Measurements from ENCODE around the gene DCAF15. TPM values are rescaled to one million over a fixed set of nuclear protein-coding genes. Genes with fewer than 3 reads are reported as not detected.
A peak's percentile ranks its signal among the peaks of the same experiment; 100 is the strongest.

Gene DCAF15
- total RNA-seq, 1 experiment from 2014 or later, result 43.0 TPM

DNA sequence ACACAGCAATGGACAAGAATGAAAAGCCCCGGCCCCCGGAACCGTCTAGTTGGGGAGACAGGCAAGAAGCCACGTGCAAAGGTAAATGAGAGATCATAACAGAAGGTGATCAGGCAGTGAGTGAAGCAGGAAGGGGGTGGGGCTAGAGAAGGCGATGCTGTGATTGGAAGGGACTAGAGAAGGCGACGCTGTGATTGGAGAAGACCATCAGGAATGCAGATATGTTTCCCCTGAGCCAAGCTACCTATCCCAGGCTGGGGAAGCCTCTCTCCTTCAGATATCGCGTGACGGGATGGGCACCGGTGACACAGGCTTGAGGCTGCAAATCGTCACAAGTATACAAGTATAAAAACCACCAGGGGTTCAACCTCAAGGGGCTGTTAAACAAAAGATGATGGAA, 21.8 kb downstream of the DCAF15 start:
- POLR2A ChIA-PET, result interaction anchor here (0.8 kb wide), 1 partner anchor 32 kb away, joined by 3 read pairs; the partner anchor contains the start of gene RFX1
- no peaks in the 10 kb centered on the region for H3K27me3 ChIP-seq (replicated peaks; ENCODE audit: control insufficient read depth, insufficient read depth, low read length)
- intact Hi-C loops (cut with micrococcal nuclease; ENCODE audit: unreplicated experiment), result loop anchor here (1.0 to 10.0 kb wide), 2 partner anchors 94 to 101 kb away; partner anchors contain the start of gene MISP3
- Mint-ChIP-seq H3K4me1 (ENCODE audit: low read depth, unreplicated experiment) (peaks cover 10% of the 10 kb centered on the region), H3K27me3 (ENCODE audit: insufficient read depth, unreplicated experiment) (no peaks in the 10 kb centered on the region), H3K9me3 (ENCODE audit: unreplicated experiment) (no peaks in the 10 kb centered on the region), H3K36me3 (ENCODE audit: insufficient read depth, unreplicated experiment) (peaks cover 47% of the 10 kb centered on the region), H3K27ac (ENCODE audit: unreplicated experiment) (peak overlapping the region; percentile 79), H3K4me3 (ENCODE audit: unreplicated experiment) (peak overlapping the region; percentile 49)
- no peak overlapping the region for H3K4me3 ChIP-seq (ENCODE audit: low read depth, low read length)
- CTCF ChIA-PET, result interaction anchor here (0.9 kb wide), 1 partner anchor 86 kb away, joined by 3 read pairs; no protein-coding TSS in a partner anchor
- peaks cover 13% of the 10 kb centered on the region for H3K4me1 ChIP-seq
- H3K9me3 ChIP-seq, result no peaks in the 10 kb centered on the region
- no TSS peak for BruUV-seq (replicated peaks)
- peaks cover 2% of the 10 kb centered on the region for H3K36me3 ChIP-seq (ENCODE audit: control insufficient read depth, insufficient read depth, low read length)
- TF ChIP-seq, protein P1, sequence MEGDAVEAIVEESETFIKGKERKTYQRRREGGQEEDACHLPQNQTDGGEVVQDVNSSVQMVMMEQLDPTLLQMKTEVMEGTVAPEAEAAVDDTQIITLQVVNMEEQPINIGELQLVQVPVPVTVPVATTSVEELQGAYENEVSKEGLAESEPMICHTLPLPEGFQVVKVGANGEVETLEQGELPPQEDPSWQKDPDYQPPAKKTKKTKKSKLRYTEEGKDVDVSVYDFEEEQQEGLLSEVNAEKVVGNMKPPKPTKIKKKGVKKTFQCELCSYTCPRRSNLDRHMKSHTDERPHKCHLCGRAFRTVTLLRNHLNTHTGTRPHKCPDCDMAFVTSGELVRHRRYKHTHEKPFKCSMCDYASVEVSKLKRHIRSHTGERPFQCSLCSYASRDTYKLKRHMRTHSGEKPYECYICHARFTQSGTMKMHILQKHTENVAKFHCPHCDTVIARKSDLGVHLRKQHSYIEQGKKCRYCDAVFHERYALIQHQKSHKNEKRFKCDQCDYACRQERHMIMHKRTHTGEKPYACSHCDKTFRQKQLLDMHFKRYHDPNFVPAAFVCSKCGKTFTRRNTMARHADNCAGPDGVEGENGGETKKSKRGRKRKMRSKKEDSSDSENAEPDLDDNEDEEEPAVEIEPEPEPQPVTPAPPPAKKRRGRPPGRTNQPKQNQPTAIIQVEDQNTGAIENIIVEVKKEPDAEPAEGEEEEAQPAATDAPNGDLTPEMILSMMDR (IDR thresholded peaks at IDR 0.05; ENCODE audit: insufficient read depth in 1 of 2, low read depth in 1 of 2, low read length in 1 of 2, severe bottlenecking in 1 of 2, unreplicated experiment in 1 of 2), result no peak
- peak; percentile 84 to 88 for DNase-seq

DNA sequence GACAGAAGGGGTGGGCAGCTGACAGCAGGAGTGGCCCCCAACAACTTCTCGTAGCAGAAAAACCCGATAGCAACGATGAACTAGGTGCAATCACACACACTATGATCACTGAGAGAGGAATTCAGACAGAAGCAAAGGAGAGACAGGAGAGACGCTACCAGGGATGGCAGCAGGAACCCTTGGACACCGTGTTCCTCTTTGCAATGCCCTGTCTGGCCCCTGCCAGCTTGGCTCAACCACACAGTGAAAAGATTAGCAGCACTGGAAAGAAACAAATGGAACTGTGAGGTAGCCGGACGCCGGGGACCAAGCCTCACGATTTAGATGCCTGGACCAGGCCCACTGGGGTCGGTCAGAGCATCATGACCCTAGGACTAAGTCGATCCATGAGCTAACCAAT, 23.6 kb downstream of the DCAF15 start:
- no peaks in the 10 kb centered on the region; the same call in none of the 2 replicates for H3K36me3 ChIP-seq (ENCODE audit: control insufficient read depth, insufficient read depth, low read length)
- ChIA-PET POLR2A (no interaction called here), CTCF (no interaction called here)
- Mint-ChIP-seq H3K27me3 (ENCODE audit: insufficient read depth, unreplicated experiment) (no peaks in the 10 kb centered on the region), H3K27ac (ENCODE audit: unreplicated experiment) (no peak overlapping the region), H3K9me3 (ENCODE audit: unreplicated experiment) (no peaks in the 10 kb centered on the region), H3K4me3 (ENCODE audit: unreplicated experiment) (no peak overlapping the region), H3K4me1 (ENCODE audit: low read depth, unreplicated experiment) (peaks cover 10% of the 10 kb centered on the region), H3K36me3 (ENCODE audit: insufficient read depth, unreplicated experiment) (peaks cover 32% of the 10 kb centered on the region)
- no peak overlapping the region for H3K4me3 ChIP-seq (ENCODE audit: low read depth, low read length)
- no TSS peak for BruUV-seq (replicated peaks)
- intact Hi-C loops (cut with micrococcal nuclease; ENCODE audit: unreplicated experiment), result loop anchor here (10.0 kb wide), 1 partner anchor 99 kb away; the partner anchor contains the start of gene MISP3
- no peaks in the 10 kb centered on the region for H3K9me3 ChIP-seq
- TF ChIP-seq, protein P1 (IDR thresholded peaks at IDR 0.05; ENCODE audit: insufficient read depth in 1 of 2, low read depth in 1 of 2, low read length in 1 of 2, severe bottlenecking in 1 of 2, unreplicated experiment in 1 of 2), result no peak
- no peaks in the 10 kb centered on the region for H3K27me3 ChIP-seq (replicated peaks; ENCODE audit: control insufficient read depth, insufficient read depth, low read length)
- H3K4me1 ChIP-seq, result peaks cover 19% of the 10 kb centered on the region
- DNase-seq, result no peak

DNA sequence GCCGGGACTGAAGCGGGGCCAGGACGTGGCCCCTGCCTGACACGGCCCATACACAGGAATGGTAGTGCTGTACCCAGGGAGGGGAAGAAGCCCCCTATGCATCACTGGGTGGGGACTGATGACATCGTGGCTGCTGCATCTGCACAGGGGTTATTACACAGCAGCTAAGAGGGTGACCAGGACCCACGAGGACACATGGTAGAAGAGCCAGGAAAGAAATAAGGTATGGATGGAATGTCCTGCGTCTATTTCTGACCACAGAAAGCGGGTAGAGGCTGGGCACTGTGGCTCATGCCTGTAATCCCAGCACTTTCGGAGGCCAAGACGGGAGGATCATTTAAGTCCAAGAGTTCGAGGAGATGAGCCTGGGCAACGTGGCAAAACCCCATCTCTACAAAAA, 24.1 kb downstream of the DCAF15 start:
- peaks cover 32% of the 10 kb centered on the region for H3K36me3 Mint-ChIP-seq (ENCODE audit: insufficient read depth, unreplicated experiment)
- no peak overlapping the region for H3K4me3 ChIP-seq (ENCODE audit: low read depth, low read length)
- H3K27me3 Mint-ChIP-seq (ENCODE audit: insufficient read depth, unreplicated experiment), result no peaks in the 10 kb centered on the region
- TF ChIP-seq, protein P1 (IDR thresholded peaks at IDR 0.05; ENCODE audit: insufficient read depth in 1 of 2, low read depth in 1 of 2, low read length in 1 of 2, severe bottlenecking in 1 of 2, unreplicated experiment in 1 of 2), result no peak
- H3K27me3 ChIP-seq (replicated peaks; ENCODE audit: control insufficient read depth, insufficient read depth, low read length), result no peaks in the 10 kb centered on the region
- no peaks in the 10 kb centered on the region; the same call in none of the 2 replicates for H3K36me3 ChIP-seq (ENCODE audit: control insufficient read depth, insufficient read depth, low read length)
- peaks cover 19% of the 10 kb centered on the region for H3K4me1 ChIP-seq
- ChIA-PET CTCF (no interaction called here), POLR2A (no interaction called here)
- no peaks in the 10 kb centered on the region for H3K9me3 Mint-ChIP-seq (ENCODE audit: unreplicated experiment)
- peaks cover 10% of the 10 kb centered on the region for H3K4me1 Mint-ChIP-seq (ENCODE audit: low read depth, unreplicated experiment)
- H3K4me3 Mint-ChIP-seq (ENCODE audit: unreplicated experiment), result no peak overlapping the region
- intact Hi-C loops (cut with micrococcal nuclease; ENCODE audit: unreplicated experiment), result loop anchor here (10.0 kb wide), 1 partner anchor 98 kb away; the partner anchor contains the start of gene MISP3
- no peaks in the 10 kb centered on the region for H3K9me3 ChIP-seq
- no TSS peak for BruUV-seq (replicated peaks)
- no peak overlapping the region for H3K27ac Mint-ChIP-seq (ENCODE audit: unreplicated experiment)
- DNase-seq, result no peak

Measured in Caco-2 (cell line).